GM12878 (cell line): ENCODE results near the gene SNX21. TPM values are rescaled to one million over a fixed set of nuclear protein-coding genes. Genes with fewer than 3 reads are reported as not detected.

Source experiments
- FOXK2 ChIP-seq: fragments of 450-650 bp; IDR thresholded peaks from 2 replicates; pipeline ENCODE4 v1.6.1; 2017; ENCODE audit warnings: mild to moderate bottlenecking, moderate library complexity
- FOXM1 ChIP-seq: IDR thresholded peaks from 2 replicates; pipeline ENCODE4 v1.6.1; 2012; ENCODE audit warnings: low read depth, mild to moderate bottlenecking, inconsistent platforms, low read length, moderate library complexity
- HDGF ChIP-seq: fragments of 450-650 bp; IDR thresholded peaks from 2 replicates; pipeline ENCODE4 v1.6.1; 2016; ENCODE audit warnings: antibody characterized with exemption
- KDM1A ChIP-seq: fragments of 200-600 bp; sonication (generic); IDR thresholded peaks from 2 replicates; pipeline ENCODE4 v1.6.1; 2016; ENCODE audit warnings: borderline replicate concordance
- NFIC ChIP-seq: IDR thresholded peaks from 2 replicates; pipeline ENCODE4 v1.6.1; 2012; ENCODE audit warnings: low read depth, mild to moderate bottlenecking, inconsistent platforms, low read length, moderate library complexity
- RAD21 ChIP-seq: IDR thresholded peaks from 2 replicates; pipeline ENCODE4 v1.6.1; 2011; ENCODE audit warnings: mild to moderate bottlenecking, low read depth, low read length, moderate library complexity; ENCODE audit not compliant: insufficient read depth
- RFX5 ChIP-seq: IDR thresholded peaks from 2 replicates; pipeline ENCODE4 v1.6.1; 2011; ENCODE audit warnings: low read depth, low read length, improper control_type of control experiment
- RUNX3 ChIP-seq: IDR thresholded peaks from 2 replicates; pipeline ENCODE4 v1.6.1; 2012; ENCODE audit warnings: low read length, inconsistent platforms
- SMC3 ChIP-seq: IDR thresholded peaks from 2 replicates; pipeline ENCODE4 v1.6.1; 2011; ENCODE audit warnings: low read length, improper control_type of control experiment, borderline replicate concordance
- ZNF622 ChIP-seq: fragments of 450-650 bp; IDR thresholded peaks from 2 replicates; pipeline ENCODE4 v1.6.1; 2017; ENCODE audit warnings: mild to moderate bottlenecking, inconsistent platforms
- polyA plus RNA-seq, 11 experiments: library from polyadenylated mRNA; depleted of rRNA in 4 of 11; unstranded in 6 of 11; stranded (reverse) in 5 of 11; fragments of >200 nt; fragmentation: Nextera tagmentation in 4 of 11; fragmentation: Illumina TruSeq in 1 of 11; extraction: Ambion mirVana in 4 of 11; extraction: Trizol in 1 of 11; gene quantifications; 1 replicate in 1 of 11; 2 replicates in 10 of 11; pipeline versions ENCODE4 v1.2.1 to v1.2.3, GENCODE V29; 2011 to 2016; ENCODE audit warnings: inconsistent platforms in 2 of 11, missing spikeins in 2 of 11, low read depth in 1 of 11
- total RNA-seq, 4 experiments: library from RNA; depleted of rRNA in 3 of 4; stranded (reverse); fragments of >200 nt in 3 of 4; fragmentation: Illumina TruSeq in 1 of 4; extraction: Trizol in 1 of 4; gene quantifications; 2 replicates each; pipeline versions ENCODE4 v1.2.1 to v1.2.3, GENCODE V29; 2013 to 2021
- TF ChIP-seq, protein P1 (sequence below): IDR thresholded peaks from 2 replicates; pipeline ENCODE4 v1.6.1; 2012; ENCODE audit warnings: low read length, inconsistent platforms
- TF ChIP-seq, protein P2 (sequence below): fragments of 450-650 bp; formaldehyde crosslinking; IDR thresholded peaks from 2 replicates; pipeline ENCODE4 v1.4.0; 2022; ENCODE audit warnings: mild to moderate bottlenecking, moderate library complexity
- TF ChIP-seq, protein P3 (sequence below): fragments of 450-650 bp; IDR thresholded peaks from 2 replicates; pipeline ENCODE4 v1.6.1; 2017; ENCODE audit warnings: mild to moderate bottlenecking, moderate library complexity
- TF ChIP-seq, protein P4 (sequence below), 3 experiments: IDR thresholded peaks in 2 of 3; conservative IDR thresholded peaks in 1 of 3; 2 replicates each; pipeline ENCODE4 v1.5.1; 2011; ENCODE audit warnings: low read depth in 3 of 3, low read length in 3 of 3, mild to moderate bottlenecking in 3 of 3, control low read depth in 2 of 3, moderate library complexity in 2 of 3, inconsistent platforms in 1 of 3, mixed read lengths in 1 of 3; ENCODE audit not compliant: control insufficient read depth in 2 of 3, insufficient read depth in 1 of 3; ENCODE audit errors: extremely low read depth in 1 of 3

Gene SNX21
- total and polyA plus RNA-seq, 10 of the 15 experiments (the other 5 are each of a cell fraction or from before 2014, with no cell fraction given), result 0.10 to 1.4 (median 0.57) TPM

DNA sequence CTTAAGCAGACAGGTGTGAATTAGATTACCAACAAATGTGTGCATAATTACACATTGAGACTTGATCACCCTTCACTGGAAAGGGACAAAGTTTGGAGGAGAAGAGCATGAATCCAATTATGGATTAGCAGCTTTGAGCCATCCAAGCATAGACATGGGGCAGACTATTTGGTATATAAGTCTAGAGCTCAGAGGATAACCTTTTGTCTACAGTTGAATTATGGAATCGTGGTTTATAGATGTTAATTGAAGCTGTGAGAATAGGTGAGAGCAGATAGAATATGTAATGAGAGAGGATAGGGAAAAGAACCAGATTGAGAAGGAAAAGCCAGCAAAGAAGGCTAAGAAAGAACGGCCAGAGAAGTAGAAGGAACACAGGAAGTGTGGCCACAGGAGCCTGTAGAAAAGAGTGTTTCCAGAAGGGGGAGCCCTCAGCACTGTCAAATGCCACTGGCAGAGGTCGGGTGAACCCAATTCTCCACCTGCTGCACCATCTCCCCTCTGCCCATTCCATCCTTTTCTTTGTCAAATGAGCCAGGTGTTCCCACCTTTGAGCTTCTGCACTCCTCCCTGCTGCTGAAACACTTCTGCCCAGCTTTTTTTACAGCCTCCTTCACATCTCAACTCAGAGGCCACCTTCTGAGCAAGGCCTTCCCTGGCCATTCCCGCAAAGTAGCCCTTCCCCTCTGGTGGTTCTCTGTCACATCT, 34.5 kb upstream of the SNX21 start (continued):
- TF ChIP-seq, protein P1, sequence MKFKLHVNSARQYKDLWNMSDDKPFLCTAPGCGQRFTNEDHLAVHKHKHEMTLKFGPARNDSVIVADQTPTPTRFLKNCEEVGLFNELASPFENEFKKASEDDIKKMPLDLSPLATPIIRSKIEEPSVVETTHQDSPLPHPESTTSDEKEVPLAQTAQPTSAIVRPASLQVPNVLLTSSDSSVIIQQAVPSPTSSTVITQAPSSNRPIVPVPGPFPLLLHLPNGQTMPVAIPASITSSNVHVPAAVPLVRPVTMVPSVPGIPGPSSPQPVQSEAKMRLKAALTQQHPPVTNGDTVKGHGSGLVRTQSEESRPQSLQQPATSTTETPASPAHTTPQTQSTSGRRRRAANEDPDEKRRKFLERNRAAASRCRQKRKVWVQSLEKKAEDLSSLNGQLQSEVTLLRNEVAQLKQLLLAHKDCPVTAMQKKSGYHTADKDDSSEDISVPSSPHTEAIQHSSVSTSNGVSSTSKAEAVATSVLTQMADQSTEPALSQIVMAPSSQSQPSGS, result no peak
- TF ChIP-seq, protein P2, sequence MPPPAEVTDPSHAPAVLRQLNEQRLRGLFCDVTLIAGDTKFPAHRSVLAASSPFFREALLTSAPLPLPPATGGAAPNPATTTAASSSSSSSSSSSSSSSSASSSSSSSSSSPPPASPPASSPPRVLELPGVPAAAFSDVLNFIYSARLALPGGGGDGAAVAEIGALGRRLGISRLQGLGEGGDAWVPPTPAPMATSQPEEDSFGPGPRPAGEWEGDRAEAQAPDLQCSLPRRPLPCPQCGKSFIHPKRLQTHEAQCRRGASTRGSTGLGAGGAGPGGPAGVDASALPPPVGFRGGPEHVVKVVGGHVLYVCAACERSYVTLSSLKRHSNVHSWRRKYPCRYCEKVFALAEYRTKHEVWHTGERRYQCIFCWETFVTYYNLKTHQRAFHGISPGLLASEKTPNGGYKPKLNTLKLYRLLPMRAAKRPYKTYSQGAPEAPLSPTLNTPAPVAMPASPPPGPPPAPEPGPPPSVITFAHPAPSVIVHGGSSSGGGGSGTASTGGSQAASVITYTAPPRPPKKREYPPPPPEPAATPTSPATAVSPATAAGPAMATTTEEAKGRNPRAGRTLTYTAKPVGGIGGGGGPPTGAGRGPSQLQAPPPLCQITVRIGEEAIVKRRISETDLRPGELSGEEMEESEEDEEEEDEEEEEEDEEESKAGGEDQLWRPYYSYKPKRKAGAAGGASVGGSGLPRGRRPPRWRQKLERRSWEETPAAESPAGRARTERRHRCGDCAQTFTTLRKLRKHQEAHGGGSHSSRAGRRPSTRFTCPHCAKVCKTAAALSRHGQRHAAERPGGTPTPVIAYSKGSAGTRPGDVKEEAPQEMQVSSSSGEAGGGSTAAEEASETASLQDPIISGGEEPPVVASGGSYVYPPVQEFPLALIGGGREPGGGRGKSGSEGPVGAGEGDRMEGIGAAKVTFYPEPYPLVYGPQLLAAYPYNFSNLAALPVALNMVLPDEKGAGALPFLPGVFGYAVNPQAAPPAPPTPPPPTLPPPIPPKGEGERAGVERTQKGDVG (CRISPR knock-in tag), result no peak
- TF ChIP-seq FOXK2 (no peak), FOXM1 (no peak), SMC3 (peak; percentile 42; the same call in 1 of the 2 replicates), RFX5 (no peak), KDM1A (no peak), RAD21 (peak; percentile 66), ZNF622 (no peak), RUNX3 (no peak), NFIC (no peak), HDGF (0 out of 2 replicates have a peak, but pooled peaks have one; percentile 51)
- TF ChIP-seq, protein P3, sequence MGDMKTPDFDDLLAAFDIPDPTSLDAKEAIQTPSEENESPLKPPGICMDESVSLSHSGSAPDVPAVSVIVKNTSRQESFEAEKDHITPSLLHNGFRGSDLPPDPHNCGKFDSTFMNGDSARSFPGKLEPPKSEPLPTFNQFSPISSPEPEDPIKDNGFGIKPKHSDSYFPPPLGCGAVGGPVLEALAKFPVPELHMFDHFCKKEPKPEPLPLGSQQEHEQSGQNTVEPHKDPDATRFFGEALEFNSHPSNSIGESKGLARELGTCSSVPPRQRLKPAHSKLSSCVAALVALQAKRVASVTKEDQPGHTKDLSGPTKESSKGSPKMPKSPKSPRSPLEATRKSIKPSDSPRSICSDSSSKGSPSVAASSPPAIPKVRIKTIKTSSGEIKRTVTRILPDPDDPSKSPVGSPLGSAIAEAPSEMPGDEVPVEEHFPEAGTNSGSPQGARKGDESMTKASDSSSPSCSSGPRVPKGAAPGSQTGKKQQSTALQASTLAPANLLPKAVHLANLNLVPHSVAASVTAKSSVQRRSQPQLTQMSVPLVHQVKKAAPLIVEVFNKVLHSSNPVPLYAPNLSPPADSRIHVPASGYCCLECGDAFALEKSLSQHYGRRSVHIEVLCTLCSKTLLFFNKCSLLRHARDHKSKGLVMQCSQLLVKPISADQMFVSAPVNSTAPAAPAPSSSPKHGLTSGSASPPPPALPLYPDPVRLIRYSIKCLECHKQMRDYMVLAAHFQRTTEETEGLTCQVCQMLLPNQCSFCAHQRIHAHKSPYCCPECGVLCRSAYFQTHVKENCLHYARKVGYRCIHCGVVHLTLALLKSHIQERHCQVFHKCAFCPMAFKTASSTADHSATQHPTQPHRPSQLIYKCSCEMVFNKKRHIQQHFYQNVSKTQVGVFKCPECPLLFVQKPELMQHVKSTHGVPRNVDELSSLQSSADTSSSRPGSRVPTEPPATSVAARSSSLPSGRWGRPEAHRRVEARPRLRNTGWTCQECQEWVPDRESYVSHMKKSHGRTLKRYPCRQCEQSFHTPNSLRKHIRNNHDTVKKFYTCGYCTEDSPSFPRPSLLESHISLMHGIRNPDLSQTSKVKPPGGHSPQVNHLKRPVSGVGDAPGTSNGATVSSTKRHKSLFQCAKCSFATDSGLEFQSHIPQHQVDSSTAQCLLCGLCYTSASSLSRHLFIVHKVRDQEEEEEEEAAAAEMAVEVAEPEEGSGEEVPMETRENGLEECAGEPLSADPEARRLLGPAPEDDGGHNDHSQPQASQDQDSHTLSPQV, result no peak
- TF ChIP-seq, protein P4, sequence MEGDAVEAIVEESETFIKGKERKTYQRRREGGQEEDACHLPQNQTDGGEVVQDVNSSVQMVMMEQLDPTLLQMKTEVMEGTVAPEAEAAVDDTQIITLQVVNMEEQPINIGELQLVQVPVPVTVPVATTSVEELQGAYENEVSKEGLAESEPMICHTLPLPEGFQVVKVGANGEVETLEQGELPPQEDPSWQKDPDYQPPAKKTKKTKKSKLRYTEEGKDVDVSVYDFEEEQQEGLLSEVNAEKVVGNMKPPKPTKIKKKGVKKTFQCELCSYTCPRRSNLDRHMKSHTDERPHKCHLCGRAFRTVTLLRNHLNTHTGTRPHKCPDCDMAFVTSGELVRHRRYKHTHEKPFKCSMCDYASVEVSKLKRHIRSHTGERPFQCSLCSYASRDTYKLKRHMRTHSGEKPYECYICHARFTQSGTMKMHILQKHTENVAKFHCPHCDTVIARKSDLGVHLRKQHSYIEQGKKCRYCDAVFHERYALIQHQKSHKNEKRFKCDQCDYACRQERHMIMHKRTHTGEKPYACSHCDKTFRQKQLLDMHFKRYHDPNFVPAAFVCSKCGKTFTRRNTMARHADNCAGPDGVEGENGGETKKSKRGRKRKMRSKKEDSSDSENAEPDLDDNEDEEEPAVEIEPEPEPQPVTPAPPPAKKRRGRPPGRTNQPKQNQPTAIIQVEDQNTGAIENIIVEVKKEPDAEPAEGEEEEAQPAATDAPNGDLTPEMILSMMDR (IDR thresholded peaks at IDR 0.05 in 2 of 3, conservative IDR thresholded peaks at IDR 0.05 in 1 of 3; ENCODE audit: control insufficient read depth in 2 of 3, extremely low read depth in 1 of 3, insufficient read depth in 1 of 3, low read depth in 3 of 3, low read length in 3 of 3), result peak; percentile 69 to 78 (median 73)
